ENCODE data around the gene ADARB2. TPM values are rescaled to one million over a fixed set of nuclear protein-coding genes. Genes with fewer than 3 reads are reported as not detected.

The ADARB2 gene
- total and polyA plus RNA-seq, 4 experiments from 2014 or later = 13.5 to 14.1 TPM; not detected in 2

DNA sequence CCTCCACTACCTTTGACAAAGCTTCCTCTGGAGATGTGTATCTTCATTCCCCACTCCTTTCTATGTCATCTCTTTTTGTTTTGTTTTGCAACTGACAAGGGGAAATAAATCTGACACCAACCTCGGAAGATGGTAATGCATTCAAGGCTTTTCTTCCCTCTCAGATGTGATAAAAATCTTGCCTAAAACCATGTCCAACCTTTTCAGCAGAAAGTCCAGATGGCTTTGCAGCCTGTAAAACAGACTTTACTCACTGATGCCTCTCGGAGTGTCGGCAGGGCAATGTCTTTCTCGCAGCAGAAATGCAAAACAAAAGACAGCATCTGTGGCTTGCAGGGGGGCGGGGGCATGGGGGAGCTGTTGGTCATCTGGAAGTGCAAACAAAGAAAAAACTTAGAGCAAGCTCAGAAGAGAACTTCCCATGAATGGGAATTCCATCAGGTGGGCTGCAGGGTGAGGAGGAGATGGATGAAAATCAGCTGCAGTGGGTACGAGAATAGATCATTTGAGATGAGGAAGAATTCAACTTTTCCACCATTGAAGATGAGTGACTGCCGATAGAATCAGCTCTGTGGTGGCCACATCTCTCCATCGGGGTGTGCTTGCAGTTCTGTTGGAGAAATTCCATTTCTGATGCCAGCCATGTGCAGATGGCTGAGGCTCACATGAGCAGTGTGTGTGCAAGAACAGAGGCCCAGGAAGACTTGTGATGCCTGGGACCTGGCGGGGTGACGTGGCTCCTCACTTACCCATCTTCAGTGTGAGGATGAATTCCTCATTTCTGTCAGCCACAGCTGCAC is 443.5 kb downstream of the ADARB2 start:
- DNase-seq = no peak
- H3K27me3 ChIP-seq (ENCODE audit: insufficient read depth, low read length) = no peaks in the 10 kb centered on the region
- H3K9me3 ChIP-seq (ENCODE audit: control insufficient read depth in 1 of 2, low read length in 2 of 2) = no peaks in the 10 kb centered on the region
- H3K4me3 Mint-ChIP-seq = no peak overlapping the region
- peaks cover 11 to 19% of the 10 kb centered on the region in 2 donors for H3K27me3 Mint-ChIP-seq
- peaks cover 0 to 8% (median 6%) of the 10 kb centered on the region in 4 donors for H3K4me1 Mint-ChIP-seq
- intact Hi-C loops (cut with micrococcal nuclease) = no loop called here
- CTCF ChIA-PET (ENCODE audit: partially characterized antibody) = interaction anchor here (0.7 kb wide), 1 partner anchor 75 kb away, joined by 3 read pairs; no protein-coding TSS in a partner anchor
- no peaks in the 10 kb centered on the region for H3K9me3 Mint-ChIP-seq
- POLR2A ChIA-PET (ENCODE audit: partially characterized antibody) = no interaction called here
- H3K4me3 ChIP-seq (ENCODE audit: low read length in 2 of 2) = no peak overlapping the region
- H3K27ac Mint-ChIP-seq = no peak overlapping the region
- H3K36me3 ChIP-seq (ENCODE audit: insufficient read depth, low read length) = no peaks in the 10 kb centered on the region
- H3K4me1 ChIP-seq (ENCODE audit: insufficient read depth, low read length) = no peaks in the 10 kb centered on the region
- H3K36me3 Mint-ChIP-seq = no peaks in the 10 kb centered on the region
- H3K27ac ChIP-seq (ENCODE audit: low read depth, low read length) = no peak overlapping the region

DNA sequence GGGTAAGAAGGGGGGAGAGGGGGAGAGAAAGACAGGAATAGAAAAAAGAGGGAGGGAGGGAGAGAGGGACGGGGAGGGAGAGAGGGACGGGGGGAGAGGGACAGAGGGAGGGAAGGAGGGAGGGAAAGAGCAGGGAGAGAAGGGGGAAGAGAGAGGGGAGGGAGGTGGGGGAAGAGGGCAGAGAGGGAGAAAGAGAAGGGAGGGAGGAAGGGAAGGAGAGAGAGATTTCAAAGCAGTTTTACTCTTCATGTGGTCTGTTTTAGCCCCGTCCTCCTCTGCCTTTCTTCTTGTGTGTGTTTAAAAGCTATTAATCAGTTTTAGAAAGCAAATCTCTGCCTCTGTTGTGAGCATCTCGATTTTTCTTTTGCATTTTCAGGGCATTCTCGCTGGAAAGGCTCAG is 444.2 kb downstream of the ADARB2 start:
- Histone ChIP-seq H3K4me3 (ENCODE audit: low read length in 2 of 2) (no peak overlapping the region), H3K9me3 (ENCODE audit: control insufficient read depth in 1 of 2, low read length in 2 of 2) (no peaks in the 10 kb centered on the region), H3K4me1 (ENCODE audit: insufficient read depth, low read length) (no peaks in the 10 kb centered on the region), H3K36me3 (ENCODE audit: insufficient read depth, low read length) (no peaks in the 10 kb centered on the region), H3K27me3 (ENCODE audit: insufficient read depth, low read length) (no peaks in the 10 kb centered on the region), H3K27ac (ENCODE audit: low read depth, low read length) (no peak overlapping the region)
- H3K27ac Mint-ChIP-seq = no peak overlapping the region
- H3K36me3 Mint-ChIP-seq = no peaks in the 10 kb centered on the region
- ChIA-PET POLR2A (ENCODE audit: partially characterized antibody) (no interaction called here), CTCF (ENCODE audit: partially characterized antibody) (interaction anchor here (0.7 kb wide), 1 partner anchor 76 kb away, joined by 3 read pairs; no protein-coding TSS in a partner anchor)
- no peak for DNase-seq
- no peak overlapping the region for H3K4me3 Mint-ChIP-seq
- H3K4me1 Mint-ChIP-seq = peaks cover 0 to 11% (median 7%) of the 10 kb centered on the region in 4 donors
- H3K27me3 Mint-ChIP-seq = peaks cover 10 to 18% of the 10 kb centered on the region in 2 donors
- H3K9me3 Mint-ChIP-seq = no peaks in the 10 kb centered on the region
- intact Hi-C loops (cut with micrococcal nuclease) = no loop called here

DNA sequence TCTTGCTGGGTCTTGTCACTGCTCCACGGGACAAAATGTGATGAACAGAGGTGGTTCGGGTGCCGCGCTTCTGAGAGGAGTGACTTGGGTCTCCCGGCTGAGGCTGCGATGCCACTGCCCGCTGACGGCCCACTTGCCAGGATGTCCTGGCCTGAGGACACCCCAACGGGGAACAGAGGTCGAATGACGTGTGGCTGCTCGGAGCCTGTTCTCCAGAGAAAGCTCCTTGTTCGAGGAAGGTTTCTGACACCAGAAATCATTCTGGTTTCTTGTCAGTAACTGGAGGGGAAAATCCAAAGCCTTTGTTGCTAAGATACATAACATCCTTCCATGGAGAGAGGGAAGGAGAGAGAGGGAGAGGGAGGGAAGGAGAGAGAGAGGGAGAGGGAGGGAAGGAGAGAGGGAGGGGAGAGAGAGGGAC is 444.7 kb downstream of the ADARB2 start:
- no peaks in the 10 kb centered on the region for H3K36me3 Mint-ChIP-seq
- POLR2A ChIA-PET (ENCODE audit: partially characterized antibody) = no interaction called here
- peaks cover 8 to 18% of the 10 kb centered on the region in 2 donors for H3K27me3 Mint-ChIP-seq
- no peak overlapping the region for H3K27ac Mint-ChIP-seq
- no peak for DNase-seq
- H3K36me3 ChIP-seq (ENCODE audit: insufficient read depth, low read length) = no peaks in the 10 kb centered on the region
- no peaks in the 10 kb centered on the region for H3K27me3 ChIP-seq (ENCODE audit: insufficient read depth, low read length)
- intact Hi-C loops (cut with micrococcal nuclease) = no loop called here
- H3K4me1 ChIP-seq (ENCODE audit: insufficient read depth, low read length) = no peaks in the 10 kb centered on the region
- no peaks in the 10 kb centered on the region for H3K9me3 Mint-ChIP-seq
- H3K9me3 ChIP-seq (ENCODE audit: control insufficient read depth in 1 of 2, low read length in 2 of 2) = no peaks in the 10 kb centered on the region
- peak overlapping the region in 1 of 8 donors; percentile 15 for H3K4me3 Mint-ChIP-seq
- no peak overlapping the region for H3K4me3 ChIP-seq (ENCODE audit: low read length in 2 of 2)
- H3K27ac ChIP-seq (ENCODE audit: low read depth, low read length) = no peak overlapping the region
- H3K4me1 Mint-ChIP-seq = peaks cover 0 to 16% (median 9%) of the 10 kb centered on the region in 4 donors
- CTCF ChIA-PET (ENCODE audit: partially characterized antibody) = no interaction called here

DNA sequence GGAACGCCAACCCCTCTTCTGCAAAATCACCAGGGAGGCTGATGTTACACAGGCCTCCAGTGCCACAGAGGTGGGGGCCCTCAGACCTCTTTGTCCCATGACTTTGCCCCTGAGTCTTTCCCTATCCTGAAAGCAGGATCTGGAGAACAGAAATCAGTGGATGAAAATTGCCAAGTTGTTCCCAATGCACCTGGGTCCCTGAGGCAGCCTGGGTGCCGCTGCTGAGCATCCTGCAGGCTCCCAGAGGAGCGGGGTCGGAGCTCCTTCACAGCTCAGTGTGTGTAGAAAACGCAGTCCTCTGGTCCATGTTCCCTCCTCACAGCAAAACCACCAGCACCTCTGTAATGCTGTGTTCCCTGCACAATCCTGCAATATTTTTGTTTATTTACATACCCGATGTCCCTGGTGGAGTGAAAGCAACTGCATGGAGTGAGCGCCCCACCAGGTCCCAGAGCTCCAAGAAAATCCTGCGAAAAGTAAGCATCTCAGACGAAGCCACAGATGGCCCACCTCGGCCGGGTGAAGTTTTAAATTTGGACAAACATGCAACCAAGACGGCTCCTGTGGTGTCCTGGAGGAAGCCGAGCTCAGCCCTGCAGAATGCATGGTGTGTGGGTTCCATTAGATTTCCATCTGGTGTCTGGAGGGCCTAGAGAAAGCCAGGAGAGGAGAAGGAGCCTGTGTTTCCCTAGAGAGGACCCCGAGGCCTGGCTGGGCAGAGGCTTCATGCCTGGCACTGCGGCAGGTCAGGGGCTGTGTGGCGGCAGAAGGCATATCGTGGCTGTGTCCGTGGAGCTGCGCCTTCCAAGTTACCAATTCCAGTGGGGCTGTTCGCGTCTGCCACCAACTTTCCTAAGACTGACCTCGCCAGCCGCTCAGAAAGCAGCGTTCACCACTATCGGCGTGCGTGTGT is 445.9 kb downstream of the ADARB2 start:
- intact Hi-C loops (cut with micrococcal nuclease) = no loop called here
- Histone ChIP-seq H3K36me3 (ENCODE audit: insufficient read depth, low read length) (no peaks in the 10 kb centered on the region), H3K4me1 (ENCODE audit: insufficient read depth, low read length) (no peaks in the 10 kb centered on the region), H3K4me3 (ENCODE audit: low read length in 2 of 2) (no peak overlapping the region), H3K27me3 (ENCODE audit: insufficient read depth, low read length) (no peaks in the 10 kb centered on the region), H3K27ac (ENCODE audit: low read depth, low read length) (no peak overlapping the region), H3K9me3 (ENCODE audit: control insufficient read depth in 1 of 2, low read length in 2 of 2) (no peaks in the 10 kb centered on the region)
- ChIA-PET CTCF (ENCODE audit: partially characterized antibody) (no interaction called here), POLR2A (ENCODE audit: partially characterized antibody) (no interaction called here)
- peaks cover 0 to 16% (median 9%) of the 10 kb centered on the region in 4 donors for H3K4me1 Mint-ChIP-seq
- peaks cover 8 to 18% of the 10 kb centered on the region in 2 donors for H3K27me3 Mint-ChIP-seq
- no peaks in the 10 kb centered on the region for H3K9me3 Mint-ChIP-seq
- no peak for DNase-seq
- no peak overlapping the region for H3K4me3 Mint-ChIP-seq
- H3K36me3 Mint-ChIP-seq = no peaks in the 10 kb centered on the region
- H3K27ac Mint-ChIP-seq = no peak overlapping the region

DNA sequence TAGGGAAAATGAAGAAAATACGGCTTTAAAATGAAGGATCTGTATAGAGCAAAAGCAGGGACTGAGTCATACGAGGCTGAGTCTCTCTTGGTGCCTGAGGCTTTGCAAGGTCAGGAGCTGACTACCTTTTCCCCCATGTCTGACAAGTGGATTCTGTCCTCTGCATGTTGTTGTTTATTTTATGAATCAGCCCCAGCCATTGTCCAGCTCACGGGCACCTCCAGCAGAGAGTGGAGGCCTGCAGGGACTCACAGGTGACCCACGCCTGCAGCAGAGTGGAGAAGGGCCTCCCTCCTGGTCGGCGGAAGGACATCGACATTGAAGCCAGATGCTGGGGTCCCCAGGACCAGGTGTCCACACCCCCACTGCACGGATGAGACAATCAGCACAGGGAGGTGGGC is 447.3 kb downstream of the ADARB2 start:
- no peak overlapping the region for H3K4me3 ChIP-seq (ENCODE audit: low read length in 2 of 2)
- no peak for DNase-seq
- no peaks in the 10 kb centered on the region for H3K36me3 ChIP-seq (ENCODE audit: insufficient read depth, low read length)
- ChIA-PET CTCF (ENCODE audit: partially characterized antibody) (no interaction called here), POLR2A (ENCODE audit: partially characterized antibody) (no interaction called here)
- peak overlapping the region in 1 of 7 donors; percentile 77 for H3K27ac Mint-ChIP-seq
- H3K4me1 Mint-ChIP-seq = peaks cover 0 to 16% (median 9%) of the 10 kb centered on the region in 4 donors
- no peaks in the 10 kb centered on the region for H3K9me3 Mint-ChIP-seq
- H3K27me3 Mint-ChIP-seq = peaks cover 8 to 11% of the 10 kb centered on the region in 2 donors
- no peaks in the 10 kb centered on the region for H3K36me3 Mint-ChIP-seq
- no peaks in the 10 kb centered on the region for H3K27me3 ChIP-seq (ENCODE audit: insufficient read depth, low read length)
- intact Hi-C loops (cut with micrococcal nuclease) = no loop called here
- H3K4me3 Mint-ChIP-seq = no peak overlapping the region
- H3K27ac ChIP-seq (ENCODE audit: low read depth, low read length) = no peak overlapping the region
- no peaks in the 10 kb centered on the region for H3K9me3 ChIP-seq (ENCODE audit: control insufficient read depth in 1 of 2, low read length in 2 of 2)
- H3K4me1 ChIP-seq (ENCODE audit: insufficient read depth, low read length) = no peaks in the 10 kb centered on the region

DNA sequence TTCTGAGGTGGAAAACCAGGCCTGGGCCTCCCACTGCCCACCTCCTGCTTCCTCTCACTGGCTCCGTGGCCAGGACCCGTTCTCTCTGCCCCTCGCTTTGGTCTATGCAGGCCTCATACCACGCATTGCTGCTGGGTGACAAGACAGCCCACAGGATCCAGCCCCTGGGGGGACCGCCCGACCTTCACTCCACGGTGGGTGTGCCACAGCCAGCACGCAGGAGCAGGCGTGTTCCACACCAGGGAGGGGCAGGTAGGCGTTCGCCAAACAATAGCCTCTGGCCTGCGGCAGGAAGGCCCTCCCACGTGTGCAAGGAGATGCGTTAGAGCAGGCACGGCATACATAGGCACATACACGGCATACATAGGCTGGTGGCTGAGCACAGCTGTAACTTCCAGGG is 447.7 kb downstream of the ADARB2 start:
- Mint-ChIP-seq H3K36me3 (no peaks in the 10 kb centered on the region), H3K4me1 (peaks cover 0 to 14% (median 9%) of the 10 kb centered on the region in 4 donors), H3K9me3 (no peaks in the 10 kb centered on the region), H3K4me3 (no peak overlapping the region), H3K27me3 (peaks cover 7 to 11% of the 10 kb centered on the region in 2 donors), H3K27ac (peak overlapping the region in 1 of 7 donors; percentile 77)
- Histone ChIP-seq H3K4me1 (ENCODE audit: insufficient read depth, low read length) (no peaks in the 10 kb centered on the region), H3K27ac (ENCODE audit: low read depth, low read length) (no peak overlapping the region), H3K27me3 (ENCODE audit: insufficient read depth, low read length) (no peaks in the 10 kb centered on the region), H3K4me3 (ENCODE audit: low read length in 2 of 2) (no peak overlapping the region), H3K9me3 (ENCODE audit: control insufficient read depth in 1 of 2, low read length in 2 of 2) (no peaks in the 10 kb centered on the region), H3K36me3 (ENCODE audit: insufficient read depth, low read length) (no peaks in the 10 kb centered on the region)
- POLR2A ChIA-PET (ENCODE audit: partially characterized antibody) = no interaction called here
- DNase-seq = no peak
- CTCF ChIA-PET (ENCODE audit: partially characterized antibody) = no interaction called here
- intact Hi-C loops (cut with micrococcal nuclease) = no loop called here

DNA sequence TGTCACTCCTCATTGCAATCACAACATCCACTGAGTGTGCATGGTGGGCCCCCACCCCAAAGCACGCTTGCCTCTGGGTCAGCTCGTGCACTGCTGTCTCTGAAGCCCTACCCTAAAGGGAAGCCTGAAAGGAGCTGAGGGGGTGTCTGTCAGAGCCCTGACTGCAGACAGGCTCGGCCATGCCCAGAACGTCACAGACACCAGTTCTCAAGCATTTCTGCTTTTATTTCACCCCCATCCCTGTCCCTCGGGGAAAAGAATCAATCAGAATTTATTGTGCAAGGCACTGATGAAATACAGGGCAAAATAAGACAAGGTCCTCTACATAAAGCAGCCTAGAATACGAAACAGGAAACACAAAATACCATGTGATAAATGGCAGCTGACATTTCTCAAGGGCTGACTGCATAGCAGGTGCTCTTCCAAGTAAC is 449.3 kb downstream of the ADARB2 start:
- ChIA-PET CTCF (ENCODE audit: partially characterized antibody) (no interaction called here), POLR2A (ENCODE audit: partially characterized antibody) (interaction anchor here (0.6 kb wide), 1 partner anchor 180 kb away, joined by 3 read pairs; no protein-coding TSS in a partner anchor)
- H3K4me1 ChIP-seq (ENCODE audit: insufficient read depth, low read length) = no peaks in the 10 kb centered on the region
- H3K4me3 ChIP-seq (ENCODE audit: low read length in 2 of 2) = no peak overlapping the region
- Mint-ChIP-seq H3K9me3 (no peaks in the 10 kb centered on the region), H3K4me1 (peaks cover 0 to 12% (median 3%) of the 10 kb centered on the region in 4 donors), H3K36me3 (no peaks in the 10 kb centered on the region), H3K4me3 (peak overlapping the region in 2 of 8 donors; percentile 9 to 45), H3K27ac (no peak overlapping the region), H3K27me3 (peaks cover 4 to 19% of the 10 kb centered on the region in 2 donors)
- DNase-seq = no peak
- no peak overlapping the region for H3K27ac ChIP-seq (ENCODE audit: low read depth, low read length)
- no peaks in the 10 kb centered on the region for H3K9me3 ChIP-seq (ENCODE audit: control insufficient read depth in 1 of 2, low read length in 2 of 2)
- intact Hi-C loops (cut with micrococcal nuclease) = no loop called here
- H3K27me3 ChIP-seq (ENCODE audit: insufficient read depth, low read length) = no peaks in the 10 kb centered on the region
- no peaks in the 10 kb centered on the region for H3K36me3 ChIP-seq (ENCODE audit: insufficient read depth, low read length)
